ENCODE measurements around the gene ATXN3.

ATXN3 gene

DNA sequence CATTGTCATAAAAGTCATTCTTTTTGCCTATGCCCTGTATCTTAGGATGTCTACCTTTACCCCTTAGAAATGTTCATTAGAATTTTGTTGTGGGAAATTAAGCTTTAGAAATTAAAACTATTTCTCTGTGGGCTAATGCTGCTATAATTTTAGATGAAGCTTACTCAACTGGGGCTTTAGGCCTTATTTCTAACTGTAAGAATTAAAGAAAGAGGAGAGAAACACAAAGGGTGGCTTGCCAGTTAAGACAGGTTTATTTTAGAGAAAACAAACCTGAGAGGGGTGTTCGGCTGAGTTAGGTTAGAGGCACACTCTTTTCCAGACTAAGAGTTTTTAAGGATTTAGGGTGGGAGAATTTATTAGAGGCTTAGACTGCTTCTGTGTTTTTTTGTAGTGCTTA, 72.9 kb downstream of the ATXN3 start:
- Histone ChIP-seq H3K4me2 (ENCODE audit: low read length) (no peak overlapping the region), H3K4me3 (ENCODE audit: low read length) (no peak overlapping the region), H3K79me2 (ENCODE audit: low read length) (peaks cover 44% of the 10 kb centered on the region), H4K20me1 (ENCODE audit: insufficient read depth, low read length) (peaks cover 24% of the 10 kb centered on the region), H3K9ac (ENCODE audit: low read length) (no peak overlapping the region), H2AFZ (ENCODE audit: low read depth, low read length) (no peak overlapping the region), H3K4me1 (ENCODE audit: low read length) (peaks cover 4% of the 10 kb centered on the region), H3K36me3 (replicated peaks; ENCODE audit: low read depth, low read length) (peaks cover 20% of the 10 kb centered on the region), H3K27me3 (ENCODE audit: low read depth, low read length) (no peaks in the 10 kb centered on the region), H3K27ac (ENCODE audit: low read length) (no peak overlapping the region), H3K9me3 (ENCODE audit: insufficient read depth, low read length) (no peaks in the 10 kb centered on the region)
- no peak for TF ChIP-seq EZH2phosphoT487 (IDR thresholded peaks at IDR 0.05; ENCODE audit: low read depth)
- TF ChIP-seq, protein P1, sequence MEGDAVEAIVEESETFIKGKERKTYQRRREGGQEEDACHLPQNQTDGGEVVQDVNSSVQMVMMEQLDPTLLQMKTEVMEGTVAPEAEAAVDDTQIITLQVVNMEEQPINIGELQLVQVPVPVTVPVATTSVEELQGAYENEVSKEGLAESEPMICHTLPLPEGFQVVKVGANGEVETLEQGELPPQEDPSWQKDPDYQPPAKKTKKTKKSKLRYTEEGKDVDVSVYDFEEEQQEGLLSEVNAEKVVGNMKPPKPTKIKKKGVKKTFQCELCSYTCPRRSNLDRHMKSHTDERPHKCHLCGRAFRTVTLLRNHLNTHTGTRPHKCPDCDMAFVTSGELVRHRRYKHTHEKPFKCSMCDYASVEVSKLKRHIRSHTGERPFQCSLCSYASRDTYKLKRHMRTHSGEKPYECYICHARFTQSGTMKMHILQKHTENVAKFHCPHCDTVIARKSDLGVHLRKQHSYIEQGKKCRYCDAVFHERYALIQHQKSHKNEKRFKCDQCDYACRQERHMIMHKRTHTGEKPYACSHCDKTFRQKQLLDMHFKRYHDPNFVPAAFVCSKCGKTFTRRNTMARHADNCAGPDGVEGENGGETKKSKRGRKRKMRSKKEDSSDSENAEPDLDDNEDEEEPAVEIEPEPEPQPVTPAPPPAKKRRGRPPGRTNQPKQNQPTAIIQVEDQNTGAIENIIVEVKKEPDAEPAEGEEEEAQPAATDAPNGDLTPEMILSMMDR (IDR thresholded peaks at IDR 0.05; ENCODE audit: low read depth, low read length): no peak

DNA sequence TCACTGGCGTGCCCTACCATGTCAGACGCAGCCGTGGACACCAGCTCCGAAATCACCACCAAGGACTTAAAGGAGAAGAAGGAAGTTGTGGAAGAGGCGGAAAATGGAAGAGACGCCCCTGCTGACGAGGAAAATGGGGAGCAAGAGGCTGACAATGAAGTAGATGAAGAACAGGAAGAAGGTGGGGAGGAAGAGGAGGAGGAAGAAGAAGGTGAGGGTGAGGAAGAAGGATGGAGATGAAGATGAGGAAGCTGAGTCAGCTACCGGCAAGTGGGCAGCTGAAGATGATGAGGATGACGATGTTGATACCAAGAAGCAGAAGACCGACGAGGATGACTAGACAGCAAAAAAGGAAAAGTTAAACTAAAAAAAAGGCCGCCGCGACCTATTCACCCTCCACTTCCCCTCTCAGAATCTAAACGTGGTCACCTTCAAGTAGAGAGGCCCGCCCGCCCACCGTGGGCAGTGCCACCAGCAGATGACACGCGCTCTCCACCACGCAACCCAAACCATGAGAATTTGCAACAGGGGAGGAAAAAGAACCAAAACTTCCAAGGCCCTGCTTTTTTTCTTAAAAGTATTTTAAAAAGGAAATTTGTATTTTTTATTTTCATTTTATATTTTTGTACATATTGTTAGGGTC, 79.7 kb downstream of the ATXN3 start:
- TF ChIP-seq, protein P1 (IDR thresholded peaks at IDR 0.05; ENCODE audit: low read depth, low read length): no peak
- no peak for TF ChIP-seq EZH2phosphoT487 (IDR thresholded peaks at IDR 0.05; ENCODE audit: low read depth)
- no peaks in the 10 kb centered on the region for H3K79me2 ChIP-seq (ENCODE audit: low read length)
- no peaks in the 10 kb centered on the region for H3K27me3 ChIP-seq (ENCODE audit: low read depth, low read length)
- peaks cover 31% of the 10 kb centered on the region for H3K36me3 ChIP-seq (replicated peaks; ENCODE audit: low read depth, low read length)
- no peaks in the 10 kb centered on the region for H3K4me1 ChIP-seq (ENCODE audit: low read length)
- H3K27ac ChIP-seq (ENCODE audit: low read length): no peak overlapping the region
- H3K9ac ChIP-seq (ENCODE audit: low read length): no peak overlapping the region
- 0 out of 2 replicates have a peak, but pooled peaks cover 6% of the 10 kb centered on the region for H4K20me1 ChIP-seq (ENCODE audit: insufficient read depth, low read length)
- no peak overlapping the region for H2AFZ ChIP-seq (ENCODE audit: low read depth, low read length)
- H3K9me3 ChIP-seq (ENCODE audit: insufficient read depth, low read length): no peaks in the 10 kb centered on the region
- H3K4me3 ChIP-seq (ENCODE audit: low read length): no peak overlapping the region
- H3K4me2 ChIP-seq (ENCODE audit: low read length): no peak overlapping the region

DNA sequence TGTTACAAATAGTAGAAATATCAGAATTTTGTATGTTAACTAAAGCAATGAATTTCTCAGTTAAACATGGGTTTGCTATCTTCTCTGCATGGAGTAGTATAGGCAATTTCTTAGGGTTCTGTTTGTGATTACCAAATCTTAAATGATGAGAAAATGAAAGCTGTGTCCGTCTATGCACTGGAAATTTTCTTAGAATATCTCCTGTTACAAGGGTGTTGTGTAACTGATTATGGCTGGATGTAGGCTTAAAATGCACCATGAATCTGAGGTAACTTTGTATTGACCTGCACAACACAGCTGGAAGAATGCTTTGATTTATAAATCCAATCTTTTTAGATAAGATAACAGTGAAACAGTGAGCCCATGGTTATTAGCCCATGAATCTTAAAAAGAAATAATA, 84.3 kb downstream of the ATXN3 start:
- H3K9me3 ChIP-seq (ENCODE audit: insufficient read depth, low read length): no peaks in the 10 kb centered on the region
- no peak overlapping the region for H2AFZ ChIP-seq (ENCODE audit: low read depth, low read length)
- H4K20me1 ChIP-seq (ENCODE audit: insufficient read depth, low read length): 0 out of 2 replicates have a peak, but pooled peaks cover 6% of the 10 kb centered on the region
- H3K79me2 ChIP-seq (ENCODE audit: low read length): no peaks in the 10 kb centered on the region
- no peak overlapping the region for H3K9ac ChIP-seq (ENCODE audit: low read length)
- no peaks in the 10 kb centered on the region for H3K27me3 ChIP-seq (ENCODE audit: low read depth, low read length)
- H3K4me3 ChIP-seq (ENCODE audit: low read length): no peak overlapping the region
- peaks cover 29% of the 10 kb centered on the region for H3K36me3 ChIP-seq (replicated peaks; ENCODE audit: low read depth, low read length)
- H3K4me1 ChIP-seq (ENCODE audit: low read length): no peaks in the 10 kb centered on the region
- no peak overlapping the region for H3K27ac ChIP-seq (ENCODE audit: low read length)
- no peak overlapping the region for H3K4me2 ChIP-seq (ENCODE audit: low read length)
- no peak for TF ChIP-seq EZH2phosphoT487 (IDR thresholded peaks at IDR 0.05; ENCODE audit: low read depth)
- TF ChIP-seq, protein P1 (IDR thresholded peaks at IDR 0.05; ENCODE audit: low read depth, low read length): no peak

DNA sequence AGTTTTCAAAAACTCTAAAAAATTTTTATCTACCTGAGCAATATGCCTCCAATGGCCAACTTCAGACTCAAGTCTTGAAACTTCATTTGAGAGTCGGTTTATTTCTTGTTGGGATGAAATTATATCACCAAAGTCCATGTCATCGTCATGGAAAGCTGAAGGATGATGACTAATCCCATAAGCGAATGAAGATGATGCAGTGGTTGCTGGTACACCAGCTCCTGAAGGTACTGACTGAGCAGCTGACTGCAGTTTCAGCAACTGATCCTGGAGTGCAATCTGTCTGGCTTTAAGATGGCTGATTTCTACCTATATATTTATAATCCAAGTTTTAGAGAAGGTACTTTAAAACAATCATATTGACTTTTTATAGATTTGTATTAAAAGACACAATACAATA, 84.9 kb downstream of the ATXN3 start:
- no peak overlapping the region for H3K4me2 ChIP-seq (ENCODE audit: low read length)
- H3K9ac ChIP-seq (ENCODE audit: low read length): no peak overlapping the region
- H4K20me1 ChIP-seq (ENCODE audit: insufficient read depth, low read length): 0 out of 2 replicates have a peak, but pooled peaks cover 6% of the 10 kb centered on the region
- TF ChIP-seq, protein P1 (IDR thresholded peaks at IDR 0.05; ENCODE audit: low read depth, low read length): no peak
- no peak for TF ChIP-seq EZH2phosphoT487 (IDR thresholded peaks at IDR 0.05; ENCODE audit: low read depth)
- no peak overlapping the region for H2AFZ ChIP-seq (ENCODE audit: low read depth, low read length)
- H3K4me1 ChIP-seq (ENCODE audit: low read length): no peaks in the 10 kb centered on the region
- H3K27ac ChIP-seq (ENCODE audit: low read length): no peak overlapping the region
- peaks cover 33% of the 10 kb centered on the region for H3K36me3 ChIP-seq (replicated peaks; ENCODE audit: low read depth, low read length)
- H3K9me3 ChIP-seq (ENCODE audit: insufficient read depth, low read length): no peaks in the 10 kb centered on the region
- no peaks in the 10 kb centered on the region for H3K79me2 ChIP-seq (ENCODE audit: low read length)
- H3K27me3 ChIP-seq (ENCODE audit: low read depth, low read length): no peaks in the 10 kb centered on the region
- H3K4me3 ChIP-seq (ENCODE audit: low read length): no peak overlapping the region
